ENCODE results near the gene RAB33A.

The RAB33A gene

GRCh38 chrX:130167040-130167439, 4.7 kb upstream of the RAB33A start:
- no peak for DNase-seq (ENCODE audit: low read depth, low spot score)
- peak overlapping the region; percentile 79 for H3K4me3 ChIP-seq (ENCODE audit: low read length)

GRCh38 chrX:130170752-130171445, 863 bp upstream of the RAB33A start:
- DNase-seq (ENCODE audit: low read depth, low spot score): peak; percentile 86

GRCh38 chrX:130172127-130172845, 524 bp downstream of the RAB33A start:
- H3K4me3 ChIP-seq (ENCODE audit: low read length): peak overlapping the region; percentile 64
- DNase-seq (ENCODE audit: low read depth, low spot score): no peak

More at GRCh38 chrX:130170752-130171445, 863 bp upstream of the RAB33A start:
- peak overlapping the region; percentile 64 for H3K4me3 ChIP-seq (ENCODE audit: low read length)

- no peak for DNase-seq (ENCODE audit: low read depth, low spot score)
- peak overlapping the region; percentile 27 for H3K4me3 ChIP-seq (ENCODE audit: low read length)
These were observed 1.6 kb downstream of the RAB33A start for GRCh38 chrX:130173190-130173895.

- DNase-seq (ENCODE audit: low read depth, low spot score): no peak
- no peak overlapping the region for H3K4me3 ChIP-seq (ENCODE audit: low read length)
These were observed 2.4 kb downstream of the RAB33A start for GRCh38 chrX:130174045-130174704.

- no peak for DNase-seq (ENCODE audit: low read depth, low spot score)
- H3K4me3 ChIP-seq (ENCODE audit: low read length): no peak overlapping the region
These were observed 3.2 kb downstream of the RAB33A start for GRCh38 chrX:130174937-130175336.

GRCh38 chrX:130176354-130176776, 4.6 kb downstream of the RAB33A start:
- H3K4me3 ChIP-seq (ENCODE audit: low read length): no peak overlapping the region
- no peak for DNase-seq (ENCODE audit: low read depth, low spot score)

GRCh38 chrX:130176942-130177341, 5.2 kb downstream of the RAB33A start:
- H3K4me3 ChIP-seq (ENCODE audit: low read length): no peak overlapping the region

GRCh38 chrX:130179170-130179569, 7.4 kb downstream of the RAB33A start:
- DNase-seq (ENCODE audit: low read depth, low spot score): no peak
- no peak overlapping the region for H3K4me3 ChIP-seq (ENCODE audit: low read length)

More at GRCh38 chrX:130176942-130177341, 5.2 kb downstream of the RAB33A start:
- DNase-seq (ENCODE audit: low read depth, low spot score): no peak

- no peak overlapping the region for H3K4me3 ChIP-seq (ENCODE audit: low read length)
- DNase-seq (ENCODE audit: low read depth, low spot score): peak; percentile 63
These were observed 7.9 kb downstream of the RAB33A start for GRCh38 chrX:130179579-130180215.

- no peak for DNase-seq (ENCODE audit: low read depth, low spot score)
- no peak overlapping the region for H3K4me3 ChIP-seq (ENCODE audit: low read length)
These were observed 12.4 kb downstream of the RAB33A start for GRCh38 chrX:130184168-130184567.

- H3K4me3 ChIP-seq (ENCODE audit: low read length): no peak overlapping the region
- no peak for DNase-seq (ENCODE audit: low read depth, low spot score)
These were observed 13.1 kb downstream of the RAB33A start for GRCh38 chrX:130184857-130185256.

- no peak for DNase-seq (ENCODE audit: low read depth, low spot score)
These were observed 14.9 kb downstream of the RAB33A start for GRCh38 chrX:130186651-130187050.

GRCh38 chrX:130190801-130191200, 19.0 kb downstream of the RAB33A start:
- no peak overlapping the region for H3K4me3 ChIP-seq (ENCODE audit: low read length)
- DNase-seq (ENCODE audit: low read depth, low spot score): no peak

More at GRCh38 chrX:130186651-130187050, 14.9 kb downstream of the RAB33A start:
- no peak overlapping the region for H3K4me3 ChIP-seq (ENCODE audit: low read length)

GRCh38 chrX:130196466-130196865, 24.7 kb downstream of the RAB33A start:
- H3K4me3 ChIP-seq (ENCODE audit: low read length): no peak overlapping the region
- DNase-seq (ENCODE audit: low read depth, low spot score): no peak

GRCh38 chrX:130197464-130197863, 25.7 kb downstream of the RAB33A start:
- no peak for DNase-seq (ENCODE audit: low read depth, low spot score)
- H3K4me3 ChIP-seq (ENCODE audit: low read length): no peak overlapping the region

- no peak for DNase-seq (ENCODE audit: low read depth, low spot score)
- no peak overlapping the region for H3K4me3 ChIP-seq (ENCODE audit: low read length)
These were observed 32.9 kb downstream of the RAB33A start for GRCh38 chrX:130204647-130205046.

GRCh38 chrX:130211415-130212186, 39.8 kb downstream of the RAB33A start:
- DNase-seq (ENCODE audit: low read depth, low spot score): no peak
- H3K4me3 ChIP-seq (ENCODE audit: low read length): no peak overlapping the region
